Measurements from ENCODE around the gene OR51I1. TPM values are rescaled to one million over a fixed set of nuclear protein-coding genes. Genes with fewer than 3 reads are reported as not detected.

The OR51I1 gene
- total RNA-seq, 1 donor from 2014 or later: 0.41 TPM

GRCh38 chr11:5486003-5486402 lies 44.7 kb upstream of the OR51I1 start:
- Histone ChIP-seq H3K9me3 (no peaks in the 10 kb centered on the region), H3K36me3 (no peaks in the 10 kb centered on the region), H3K27ac (no peak overlapping the region), H3K4me3 (no peak overlapping the region), H3K27me3 (ENCODE audit: low read depth) (no peaks in the 10 kb centered on the region), H3K4me1 (no peaks in the 10 kb centered on the region)
- ATAC-seq (no peak), DNase-seq (no peak)
- intact Hi-C loops (cut with DNase I): no loop called here
- no peak for TF ChIP-seq CTCF (IDR thresholded peaks at IDR 0.05)

- Histone ChIP-seq H3K27ac (no peak overlapping the region), H3K4me1 (no peaks in the 10 kb centered on the region), H3K9me3 (no peaks in the 10 kb centered on the region), H3K27me3 (ENCODE audit: low read depth) (no peaks in the 10 kb centered on the region), H3K4me3 (no peak overlapping the region), H3K36me3 (no peaks in the 10 kb centered on the region)
- ATAC-seq (peak; percentile 72 to 78), DNase-seq (no peak)
- TF ChIP-seq CTCF (IDR thresholded peaks at IDR 0.05): peak; percentile 83
- intact Hi-C loops (cut with DNase I): loop anchor here (10.0 kb wide), 1 partner anchor 328 kb away; the partner anchor contains the start of gene OR52N2
These were observed 35.0 kb upstream of the OR51I1 start for GRCh38 chr11:5476186-5476819.

- no peaks in the 10 kb centered on the region for H3K36me3 ChIP-seq
- H3K4me1 ChIP-seq: no peaks in the 10 kb centered on the region
- no peak overlapping the region for H3K27ac ChIP-seq
- ATAC-seq (no peak), DNase-seq (no peak)
- H3K9me3 ChIP-seq: no peaks in the 10 kb centered on the region
- no peak overlapping the region for H3K4me3 ChIP-seq
- intact Hi-C loops (cut with DNase I): loop anchor here (10.0 kb wide), 1 partner anchor 331 kb away; the partner anchor contains the start of gene OR52N2
- TF ChIP-seq CTCF (IDR thresholded peaks at IDR 0.05): no peak
- H3K27me3 ChIP-seq (ENCODE audit: low read depth): no peaks in the 10 kb centered on the region
These were observed 32.6 kb upstream of the OR51I1 start for GRCh38 chr11:5473921-5474320.

GRCh38 chr11:5467527-5467926 lies 26.2 kb upstream of the OR51I1 start:
- Histone ChIP-seq H3K27ac (no peak overlapping the region), H3K27me3 (ENCODE audit: low read depth) (no peaks in the 10 kb centered on the region), H3K9me3 (no peaks in the 10 kb centered on the region), H3K36me3 (no peaks in the 10 kb centered on the region), H3K4me3 (no peak overlapping the region), H3K4me1 (no peaks in the 10 kb centered on the region)
- no peak for TF ChIP-seq CTCF (IDR thresholded peaks at IDR 0.05)
- ATAC-seq: no peak
- intact Hi-C loops (cut with DNase I): no loop called here
- no peak for DNase-seq

GRCh38 chr11:5460983-5461621 lies 19.8 kb upstream of the OR51I1 start:
- no peak for DNase-seq
- Histone ChIP-seq H3K27me3 (ENCODE audit: low read depth) (no peaks in the 10 kb centered on the region), H3K36me3 (no peaks in the 10 kb centered on the region), H3K9me3 (no peaks in the 10 kb centered on the region), H3K4me3 (no peak overlapping the region), H3K4me1 (no peaks in the 10 kb centered on the region), H3K27ac (no peak overlapping the region)
- intact Hi-C loops (cut with DNase I): no loop called here
- no peak for TF ChIP-seq CTCF (IDR thresholded peaks at IDR 0.05)
- no peak for ATAC-seq

Data from lower lobe of right lung (tissue), 2 donors.